Measurements from ENCODE around the gene STIM2.

Gene STIM2

DNA sequence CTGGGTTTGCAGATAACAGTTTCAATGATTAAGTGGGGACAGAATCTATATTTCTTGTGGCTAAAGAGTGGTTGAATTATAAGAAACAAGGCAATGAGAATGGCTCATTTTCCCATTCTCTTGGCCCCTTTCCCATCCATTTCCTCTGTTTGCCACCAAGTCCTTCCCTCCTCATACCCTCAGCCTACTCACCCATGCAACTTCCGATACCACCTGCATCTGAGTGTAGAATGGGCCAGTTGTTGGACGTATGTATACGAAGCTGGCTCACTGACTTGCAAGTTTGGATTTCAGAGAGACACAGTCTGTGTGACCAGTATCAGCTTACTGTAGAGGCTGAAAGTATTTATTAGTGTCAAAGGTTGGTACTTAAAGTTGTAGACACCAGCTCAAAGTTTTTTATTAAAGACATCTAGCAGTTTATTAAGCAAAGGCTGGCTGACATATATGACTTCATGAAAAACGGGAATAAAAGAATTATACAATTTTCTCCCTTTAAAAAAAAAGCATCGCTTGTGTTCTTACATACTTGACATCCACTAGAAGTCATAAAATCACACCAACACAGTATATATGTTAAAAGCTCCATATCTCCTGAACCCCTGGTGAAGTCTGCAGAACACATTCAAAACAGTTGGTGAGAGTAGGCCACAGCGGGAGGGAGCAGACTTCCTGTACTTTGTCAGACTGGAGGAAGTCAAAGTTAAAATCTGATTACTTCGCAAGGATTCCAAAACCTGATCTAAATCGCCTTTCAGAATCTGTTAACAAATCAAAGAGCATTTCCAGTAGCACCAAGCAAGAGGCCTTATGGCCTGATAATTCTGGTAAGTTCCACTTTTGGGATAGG is 22.4 kb upstream of the STIM2 start:
- no peak for DNase-seq (ENCODE audit: low spot score)

DNA sequence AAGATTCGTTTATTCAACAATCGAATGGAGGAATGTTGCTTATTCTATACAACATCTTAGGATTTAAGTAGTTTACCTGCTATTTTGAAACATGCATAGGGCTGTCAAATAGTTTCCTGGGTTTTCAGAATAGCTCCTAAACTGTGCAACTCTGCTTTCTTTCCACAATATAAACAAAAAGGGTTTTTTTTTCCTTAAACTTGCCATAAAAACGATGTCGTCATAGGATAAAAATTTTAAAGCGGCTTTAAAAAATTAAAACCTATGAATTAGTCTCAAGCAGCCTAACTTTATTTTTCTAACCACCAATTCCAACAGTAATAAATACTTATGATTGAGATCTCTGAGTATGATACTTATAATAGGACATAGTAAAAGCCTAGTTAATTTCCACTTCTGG is 21.6 kb upstream of the STIM2 start:
- no peak for DNase-seq (ENCODE audit: low spot score)

DNA sequence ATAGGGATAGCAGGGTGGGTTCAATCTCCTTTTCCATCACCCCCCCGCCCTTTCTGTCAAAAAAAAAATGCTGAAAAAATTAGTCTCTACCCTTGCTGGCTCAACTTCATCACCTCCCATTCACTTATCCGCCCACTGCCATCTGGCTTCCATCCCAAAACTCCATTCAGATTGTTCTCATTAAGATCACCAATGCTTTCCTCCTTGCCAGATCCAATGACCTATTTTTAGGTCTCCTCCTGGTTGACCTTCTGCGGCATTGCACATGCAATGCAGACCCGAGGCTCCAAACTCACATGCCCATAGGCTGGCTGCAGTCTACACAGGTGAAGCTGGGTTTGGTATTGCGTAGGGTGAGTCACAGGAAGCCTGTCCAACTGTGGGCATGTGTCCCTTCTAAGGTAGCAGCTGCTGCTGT is 21.1 kb upstream of the STIM2 start:
- DNase-seq (ENCODE audit: low spot score) = peak; percentile 15

DNA sequence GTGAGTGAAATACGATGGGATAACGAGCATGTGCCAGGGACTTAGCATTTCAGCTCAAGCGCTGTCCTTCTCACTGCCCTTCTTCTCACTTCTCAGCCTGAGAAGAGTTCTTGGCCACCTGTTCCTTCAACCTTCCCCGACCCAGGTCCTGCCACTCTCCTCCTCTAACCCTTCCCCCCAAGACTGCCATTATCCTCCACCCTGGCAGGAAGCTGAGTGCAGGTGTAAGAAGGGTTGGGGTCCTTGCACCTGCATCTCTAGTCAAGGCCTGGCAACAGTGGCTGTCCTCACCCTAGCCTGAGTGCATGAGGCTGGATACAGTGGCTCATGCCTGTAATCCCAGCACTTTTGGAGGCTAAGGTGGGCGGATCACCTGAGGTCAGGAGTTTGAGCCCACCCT is 19.9 kb upstream of the STIM2 start:
- no peak for DNase-seq (ENCODE audit: low spot score)

DNA sequence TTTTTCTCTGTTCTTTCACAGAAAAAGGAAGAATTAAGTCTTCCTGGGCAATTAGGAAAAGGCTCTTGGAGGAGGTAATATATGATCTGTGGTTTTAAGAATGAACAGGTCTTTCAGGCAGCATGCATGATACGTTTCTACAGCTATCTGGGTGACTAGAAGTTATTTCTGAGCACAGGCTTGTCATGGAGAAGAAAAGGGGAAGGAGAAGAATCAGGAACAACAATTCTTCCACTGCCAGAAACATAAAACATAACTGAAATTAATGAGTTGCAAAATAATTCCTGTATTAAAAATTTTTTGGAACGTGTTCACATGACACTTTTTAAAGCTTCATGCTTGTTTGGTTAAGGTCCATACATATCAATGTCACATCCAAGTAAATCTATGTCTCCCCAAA is 17.7 kb upstream of the STIM2 start:
- DNase-seq (ENCODE audit: low spot score) = no peak

DNA sequence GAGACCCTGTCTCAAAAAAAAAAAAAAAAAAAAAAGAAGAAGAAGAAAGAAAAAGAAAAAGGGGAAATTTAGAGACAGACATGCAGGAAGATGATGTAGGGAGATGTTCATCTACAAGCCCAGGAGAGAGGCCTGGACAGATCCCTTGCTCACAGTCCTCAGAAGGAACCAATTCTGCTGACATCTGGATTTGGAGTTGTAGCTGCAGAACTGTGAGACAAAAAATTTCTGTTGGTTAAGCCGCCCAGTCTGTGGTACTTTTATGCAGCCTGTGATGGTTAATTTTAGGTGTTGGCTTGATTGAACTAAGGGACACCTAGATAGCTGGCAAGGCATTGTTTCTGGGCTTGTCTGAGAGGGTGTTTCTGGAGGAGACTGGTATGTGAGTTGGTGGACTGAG is 10.1 kb upstream of the STIM2 start:
- no peak for DNase-seq (ENCODE audit: low spot score)

DNA sequence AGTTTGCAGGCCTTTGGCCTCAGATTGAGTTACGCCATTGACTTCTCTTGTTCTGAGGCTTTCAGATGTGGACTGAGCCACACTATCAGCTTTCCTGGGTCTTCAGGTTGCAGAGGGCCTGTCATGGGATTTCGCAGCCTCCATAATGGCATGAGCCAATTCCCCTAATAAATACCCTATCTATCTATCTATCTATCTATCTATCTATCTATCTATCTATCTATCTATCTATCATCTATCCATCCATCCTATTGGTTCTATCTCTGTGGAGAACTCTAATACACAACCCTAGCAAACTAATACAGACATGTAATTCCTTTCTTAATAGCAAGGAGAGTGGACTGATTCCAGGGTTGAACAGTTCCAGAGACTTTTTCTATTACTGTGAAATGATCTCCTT is 9.5 kb upstream of the STIM2 start:
- no peak for DNase-seq (ENCODE audit: low spot score)

DNA sequence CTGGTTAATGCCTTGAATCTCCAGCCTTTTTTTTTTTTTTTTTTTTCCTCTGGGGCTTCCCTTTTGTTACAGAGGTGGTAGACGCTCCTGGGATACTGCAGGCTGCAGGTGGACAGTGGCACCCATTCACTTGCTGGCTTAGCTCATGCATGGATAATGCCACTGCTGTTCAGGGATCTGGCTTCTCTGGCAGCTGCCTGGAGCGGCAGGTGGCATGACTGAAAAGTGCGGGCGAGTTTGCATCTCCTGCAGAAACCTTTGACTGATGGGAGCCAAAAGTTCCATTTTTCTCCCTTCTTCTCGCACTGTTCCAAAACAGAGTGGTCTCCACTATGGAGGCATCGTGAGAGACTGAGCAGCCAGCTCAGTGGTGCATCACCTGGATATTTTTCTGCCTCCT is 5.9 kb upstream of the STIM2 start:
- no peak for DNase-seq (ENCODE audit: low spot score)

DNA sequence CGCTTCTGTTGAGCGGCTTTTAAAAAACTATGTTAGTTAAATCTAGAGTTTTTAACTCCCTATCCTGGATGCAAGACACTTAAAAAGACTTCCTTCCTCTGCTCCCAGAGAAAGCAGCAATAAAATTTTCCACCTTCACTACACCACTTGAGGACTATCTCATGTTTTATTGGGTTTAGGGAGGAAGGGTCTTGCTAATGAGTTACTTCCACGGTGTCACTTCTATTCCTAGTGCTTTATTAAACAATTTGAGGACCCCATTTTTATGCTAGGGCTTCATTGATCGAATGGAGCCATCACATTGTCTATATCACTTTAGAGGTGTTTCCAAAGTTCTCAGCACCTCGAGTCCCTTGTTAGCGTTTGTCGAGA is 3.7 kb upstream of the STIM2 start:
- DNase-seq (ENCODE audit: low spot score) = no peak

DNA sequence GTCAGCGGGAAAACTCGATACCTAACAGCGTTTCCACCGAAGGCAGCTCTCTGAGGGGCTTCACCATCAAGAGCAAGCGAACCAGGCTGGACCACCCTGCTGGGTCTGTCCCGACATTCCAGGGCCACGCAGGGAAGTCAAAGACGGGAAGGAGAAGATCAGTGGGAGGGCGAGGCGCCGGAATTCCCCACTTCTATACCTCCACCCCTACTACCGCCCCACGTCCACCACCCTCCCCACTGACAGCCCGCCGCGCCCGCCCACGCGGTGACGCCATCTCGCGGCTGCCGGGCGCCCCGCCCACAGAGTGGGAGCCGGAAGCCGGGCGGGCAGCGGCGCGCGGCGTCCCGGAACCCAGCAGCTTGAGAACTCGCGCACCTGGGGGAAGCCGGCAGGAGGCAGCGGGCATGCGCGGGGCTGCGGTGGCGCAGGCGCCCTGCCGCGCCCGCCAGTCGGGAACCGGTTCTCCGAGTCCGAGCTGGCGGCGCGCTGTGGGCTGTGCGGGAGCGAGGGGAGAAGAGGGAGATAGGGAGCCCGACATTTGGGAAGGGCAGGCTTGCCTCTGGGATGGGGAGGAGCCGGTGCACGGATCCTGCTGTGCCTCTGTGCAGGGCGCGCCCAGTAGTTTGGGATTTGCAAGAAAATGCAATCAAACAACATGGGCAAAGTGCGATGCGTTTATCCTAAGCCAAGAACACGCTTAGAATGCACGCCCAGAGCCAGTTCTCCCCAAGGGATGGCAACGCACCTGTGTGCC is 3.2 kb upstream of the STIM2 start:
- peak; percentile 97 for DNase-seq (ENCODE audit: low spot score)

DNA sequence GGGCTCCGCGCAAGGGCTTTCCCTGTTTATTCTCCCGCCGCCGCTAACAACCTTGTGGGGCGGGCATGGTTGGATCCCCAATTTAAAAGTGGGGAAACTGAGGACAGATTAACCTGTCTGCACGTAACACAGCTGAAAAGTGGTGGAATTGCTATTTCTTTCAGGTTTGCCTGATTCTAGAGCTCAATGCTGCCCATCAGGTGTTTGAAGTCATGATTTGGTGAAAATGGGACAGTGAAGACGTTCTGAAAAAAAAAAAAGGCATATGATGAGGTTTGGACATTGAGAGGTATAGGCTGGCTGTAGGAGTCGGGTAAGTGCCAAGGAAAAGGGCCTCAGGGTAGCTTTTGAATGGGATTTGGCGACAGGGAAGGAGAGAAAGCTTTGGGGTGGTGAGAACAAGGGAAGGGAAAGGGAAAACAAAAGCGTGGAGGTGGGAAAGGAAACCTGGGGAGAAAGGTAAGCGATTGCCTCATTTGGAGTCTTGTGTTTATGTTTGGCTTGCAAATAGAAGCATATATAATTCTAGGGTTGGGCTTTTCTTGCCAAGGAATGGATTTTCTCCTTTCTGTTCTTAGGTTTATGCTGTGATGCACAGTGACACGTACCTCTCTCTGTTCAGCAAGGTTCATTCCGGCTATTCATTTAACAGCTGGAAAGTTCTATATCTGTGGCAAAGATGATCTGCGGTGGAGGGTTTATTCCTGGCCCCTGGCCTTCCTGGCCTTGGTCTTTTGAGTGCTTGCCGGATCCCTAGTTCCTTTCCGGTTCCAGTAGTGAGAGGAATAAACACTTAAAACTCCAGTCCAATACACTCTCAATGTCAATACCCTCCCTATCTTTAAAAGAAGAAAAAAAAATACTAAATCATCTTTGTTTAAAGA is 2.4 kb upstream of the STIM2 start:
- DNase-seq (ENCODE audit: low spot score) = no peak

DNA sequence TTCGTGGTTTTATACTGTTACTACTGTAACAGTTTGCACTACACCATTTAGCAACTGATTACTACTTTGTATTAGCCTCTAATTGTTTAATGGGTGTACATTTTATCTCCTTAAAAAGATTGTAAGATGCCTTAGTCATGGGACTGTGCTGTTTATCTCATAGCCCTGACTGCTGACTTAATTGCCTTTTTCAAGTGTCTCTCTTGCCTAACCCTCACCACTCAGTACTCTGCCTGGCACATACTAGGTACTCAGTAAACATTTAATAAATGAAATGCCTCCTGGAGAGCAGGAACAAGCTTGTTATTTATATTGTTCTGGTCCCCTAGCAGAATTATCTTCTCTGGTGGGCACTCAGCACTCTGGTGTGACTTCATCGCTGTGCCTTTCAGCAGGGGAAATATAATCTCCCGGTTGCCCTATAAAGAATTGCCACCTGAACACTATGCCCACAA is 1.7 kb upstream of the STIM2 start:
- no peak for DNase-seq (ENCODE audit: low spot score)

DNA sequence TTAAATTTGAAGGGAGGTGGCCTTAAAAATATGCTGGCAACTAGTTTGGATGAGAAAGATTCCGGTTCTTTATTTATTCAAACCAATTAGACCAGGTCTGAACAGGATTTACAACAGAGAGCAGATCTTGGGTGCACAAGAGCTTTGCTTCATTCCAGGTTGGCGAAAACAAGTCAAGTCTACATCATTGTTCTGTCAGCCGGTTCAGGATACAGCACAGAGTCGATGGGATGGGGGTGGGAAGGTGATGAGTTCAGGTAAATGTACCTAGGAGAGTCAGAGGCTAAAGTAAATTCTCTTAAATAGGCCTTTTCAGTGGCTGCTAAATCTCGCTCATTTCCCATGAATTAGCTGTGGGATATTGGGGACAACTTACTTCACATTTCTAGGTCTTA is 882 bp upstream of the STIM2 start:
- DNase-seq (ENCODE audit: low spot score) = no peak

DNA sequence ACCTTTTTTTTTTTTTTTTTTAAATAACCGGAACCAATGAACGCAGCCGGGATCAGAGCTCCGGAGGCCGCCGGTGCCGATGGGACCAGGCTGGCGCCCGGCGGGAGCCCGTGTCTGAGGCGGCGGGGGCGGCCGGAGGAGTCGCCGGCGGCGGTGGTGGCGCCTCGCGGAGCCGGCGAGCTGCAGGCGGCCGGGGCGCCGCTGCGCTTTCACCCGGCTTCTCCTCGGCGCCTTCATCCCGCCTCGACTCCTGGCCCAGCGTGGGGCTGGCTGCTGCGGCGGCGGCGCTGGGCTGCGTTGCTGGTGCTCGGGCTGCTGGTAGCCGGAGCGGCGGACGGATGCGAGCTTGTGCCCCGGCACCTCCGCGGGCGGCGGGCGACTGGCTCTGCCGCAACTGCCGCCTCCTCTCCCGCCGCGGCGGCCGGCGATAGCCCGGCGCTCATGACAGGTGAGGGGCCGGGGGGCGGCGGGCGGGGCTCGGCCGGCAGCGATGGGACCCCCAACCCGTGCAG is 337 bp downstream of the STIM2 start:
- DNase-seq (ENCODE audit: low spot score) = peak; percentile 68

DNA sequence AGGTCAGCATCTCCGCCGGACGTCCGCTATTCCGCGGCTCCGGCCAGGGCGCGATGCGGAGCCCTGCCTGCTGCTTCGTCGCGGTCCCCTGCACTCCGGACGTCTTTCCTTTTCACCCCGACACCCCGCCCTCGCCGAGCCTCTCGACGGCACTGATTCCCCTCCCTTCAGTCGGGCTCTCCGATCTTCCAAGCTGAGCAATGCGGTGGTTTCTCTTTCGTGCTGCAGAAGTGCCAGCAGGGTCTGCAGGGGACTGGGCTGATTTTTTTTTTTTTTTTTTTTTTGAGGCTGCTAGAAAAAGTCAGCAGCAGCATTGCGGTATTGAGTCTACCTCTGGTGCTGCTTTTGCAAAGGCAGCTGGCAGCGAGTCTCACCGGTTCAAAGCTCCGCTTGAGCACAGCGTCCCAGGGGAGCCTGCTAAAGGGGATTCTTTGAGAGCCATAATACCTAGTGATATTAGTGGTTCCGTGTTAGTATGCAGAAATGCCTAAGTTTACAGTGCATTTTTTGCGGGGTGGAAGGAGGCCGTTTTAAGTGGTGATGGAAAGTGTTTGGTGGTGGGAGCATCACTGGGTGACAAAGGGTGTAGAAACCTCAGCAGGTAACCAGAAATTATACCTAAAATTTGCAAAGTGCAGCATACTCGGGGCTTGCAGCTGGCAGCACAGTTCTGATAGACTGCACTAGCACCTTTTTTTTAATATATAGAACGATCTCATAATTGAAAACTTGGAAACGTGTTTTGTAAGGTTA is 969 bp downstream of the STIM2 start:
- peak; percentile 65 for DNase-seq (ENCODE audit: low spot score)

DNA sequence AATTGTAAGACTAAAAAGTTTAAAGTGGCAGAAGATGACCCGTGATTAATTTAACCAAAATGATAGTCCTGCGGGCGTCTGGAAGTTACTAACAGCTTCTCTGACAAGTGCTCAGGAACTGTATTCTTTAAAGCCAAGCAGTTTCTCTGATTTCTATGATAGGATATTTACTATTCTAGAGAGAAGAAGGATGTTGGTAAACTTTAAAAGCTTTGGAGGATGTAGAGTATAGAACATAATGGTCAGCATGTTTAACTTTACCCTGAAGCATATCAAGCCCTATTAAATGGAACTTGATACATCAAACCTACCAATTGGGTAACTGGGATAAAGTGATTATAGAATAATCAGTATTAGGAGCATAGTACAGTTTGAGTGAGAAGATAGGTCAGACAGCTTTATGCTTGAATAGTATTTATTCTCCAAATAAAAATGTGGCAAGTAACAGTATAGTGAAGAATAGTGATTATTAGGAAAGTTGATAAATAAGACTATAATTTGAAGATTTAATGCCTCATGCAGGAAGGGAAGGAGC is 1.8 kb downstream of the STIM2 start:
- DNase-seq (ENCODE audit: low spot score) = no peak

DNA sequence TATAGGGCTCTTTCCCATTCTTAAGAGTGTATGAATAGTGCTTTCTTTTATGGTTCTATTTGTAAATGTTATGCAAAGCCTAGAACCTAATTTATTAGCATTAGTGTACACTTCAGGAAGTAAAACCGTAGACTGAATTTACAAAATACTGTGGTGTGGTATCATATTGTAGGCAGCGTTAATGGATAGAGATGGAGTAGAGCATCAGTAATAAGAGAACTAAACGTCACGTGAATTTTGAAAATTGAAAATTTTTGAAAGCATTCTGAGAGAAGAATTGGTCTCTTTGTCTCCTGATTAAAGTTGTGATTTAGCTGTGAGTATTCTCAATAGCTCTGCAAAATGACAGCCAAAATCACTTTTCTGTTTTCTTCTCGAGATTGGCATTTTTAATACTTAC is 2.9 kb downstream of the STIM2 start:
- no peak for DNase-seq (ENCODE audit: low spot score)

DNA sequence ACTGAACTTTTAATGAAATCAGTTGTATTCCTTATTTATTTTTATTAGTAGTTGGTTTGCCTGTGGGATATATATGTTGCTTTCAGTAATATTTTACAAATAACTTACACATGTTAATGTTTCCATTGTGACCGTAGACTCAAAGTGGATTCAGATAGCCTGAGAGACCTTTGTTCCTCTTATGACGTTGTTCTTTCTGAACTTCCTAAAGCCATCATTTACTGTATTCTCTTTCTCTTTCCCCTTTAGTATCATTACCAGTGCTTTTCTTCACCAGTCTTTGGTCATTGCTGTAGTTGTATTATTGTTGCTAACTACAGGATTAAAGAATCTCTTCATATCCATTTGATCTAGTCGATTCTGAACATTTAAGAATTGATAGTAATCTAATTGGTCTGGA is 4.3 kb downstream of the STIM2 start:
- DNase-seq (ENCODE audit: low spot score) = no peak

DNA sequence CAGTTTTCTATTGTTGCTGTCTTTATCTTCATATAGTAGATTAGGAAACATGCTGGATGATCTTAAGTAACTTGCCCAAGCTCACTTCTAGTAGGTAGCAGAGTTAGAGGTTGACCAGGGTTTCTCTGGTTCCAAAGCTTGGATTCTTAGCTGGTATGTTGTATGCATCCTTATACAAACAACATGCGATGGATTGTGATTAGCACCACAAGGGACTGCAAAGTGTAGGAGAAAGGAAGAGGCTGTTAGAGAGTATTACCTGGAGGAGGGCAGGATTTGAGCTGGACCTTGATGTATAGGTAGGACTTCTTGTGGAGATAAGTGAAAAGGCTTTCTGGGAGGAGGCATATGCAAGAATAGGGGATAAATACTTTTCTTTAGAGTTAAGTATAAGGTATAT is 5.6 kb downstream of the STIM2 start:
- no peak for DNase-seq (ENCODE audit: low spot score)

DNA sequence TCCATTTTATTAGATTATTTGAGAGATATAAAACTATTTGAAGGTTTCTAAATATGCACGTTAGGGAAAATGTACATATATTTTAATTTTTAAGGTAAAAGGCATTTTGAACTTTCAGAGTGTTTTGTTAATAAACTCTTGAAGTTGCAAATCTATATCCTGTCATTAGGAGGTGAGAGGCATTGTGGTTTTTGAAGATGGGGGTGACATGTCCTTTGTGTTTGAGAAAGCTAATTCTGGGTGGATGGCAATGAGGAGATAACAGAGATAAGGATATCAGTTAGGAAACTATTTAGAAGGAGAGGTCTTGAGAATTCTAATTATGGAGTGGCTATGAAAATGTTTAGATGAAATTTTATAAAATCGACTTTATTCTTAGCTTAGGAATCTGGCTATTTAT is 6.1 kb downstream of the STIM2 start:
- DNase-seq (ENCODE audit: low spot score) = no peak

DNA sequence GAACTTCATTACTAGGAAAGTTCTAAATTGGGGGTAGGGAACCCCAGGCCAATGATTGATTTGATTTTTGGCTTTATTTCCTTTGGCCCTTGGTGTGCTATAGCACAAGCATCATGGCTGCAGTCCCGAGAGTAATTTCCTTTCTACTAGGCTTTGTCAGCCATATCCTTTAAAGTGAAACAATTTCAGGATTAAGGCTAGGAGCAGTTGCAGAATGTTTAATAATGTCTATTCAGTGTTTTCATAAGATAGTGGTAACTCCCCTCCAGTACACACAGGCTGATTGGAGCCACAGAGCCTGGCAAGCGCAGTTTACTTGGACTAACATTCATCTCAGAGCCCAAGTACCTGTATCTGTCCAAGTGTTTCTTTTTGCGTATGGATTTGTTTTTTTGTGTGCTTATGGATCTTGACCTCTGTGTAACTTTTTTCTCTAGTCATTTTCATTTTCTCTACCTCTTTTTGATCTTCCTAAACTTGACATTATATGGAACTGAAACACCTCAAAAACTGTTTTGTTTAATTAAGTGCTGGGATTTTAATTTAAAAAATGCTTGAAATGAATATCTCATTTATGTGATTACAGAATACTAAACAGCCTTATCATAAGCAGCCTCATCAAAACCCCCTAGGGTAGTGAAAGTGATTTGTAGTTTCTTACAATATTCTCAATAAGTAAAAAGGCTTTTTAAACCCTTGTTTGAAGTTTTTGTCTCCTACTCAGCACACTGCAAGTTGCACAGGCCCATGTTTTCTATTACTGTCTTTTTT is 7.5 kb downstream of the STIM2 start:
- no peak for DNase-seq (ENCODE audit: low spot score)
